ENCODE data around the gene RABGGTA. TPM values are rescaled to one million over a fixed set of nuclear protein-coding genes. Genes with fewer than 3 reads are reported as not detected.

Gene RABGGTA
- total and polyA plus RNA-seq, 9 of the 15 experiments (the other 6 are each of a cell fraction or from before 2014, with no cell fraction given): 4.5 to 24.2 (median 15.5) TPM

- no peak for TF ChIP-seq PREB (CRISPR knock-in tag; IDR thresholded peaks at IDR 0.05)
- TF ChIP-seq, protein P1, sequence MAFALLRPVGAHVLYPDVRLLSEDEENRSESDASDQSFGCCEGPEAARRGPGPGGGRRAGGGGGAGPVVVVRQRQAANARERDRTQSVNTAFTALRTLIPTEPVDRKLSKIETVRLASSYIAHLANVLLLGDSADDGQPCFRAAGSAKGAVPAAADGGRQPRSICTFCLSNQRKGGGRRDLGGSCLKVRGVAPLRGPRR (CRISPR knock-in tag; IDR thresholded peaks at IDR 0.05): no peak
- no peak for TF ChIP-seq MAFK (IDR thresholded peaks at IDR 0.05; ENCODE audit: low read length)
- TF ChIP-seq REST (IDR thresholded peaks at IDR 0.05; ENCODE audit: borderline replicate concordance): no peak
- no peak for TF ChIP-seq REST (CRISPR knock-in tag; IDR thresholded peaks at IDR 0.05; ENCODE audit: low read depth)
- TF ChIP-seq, protein P2, sequence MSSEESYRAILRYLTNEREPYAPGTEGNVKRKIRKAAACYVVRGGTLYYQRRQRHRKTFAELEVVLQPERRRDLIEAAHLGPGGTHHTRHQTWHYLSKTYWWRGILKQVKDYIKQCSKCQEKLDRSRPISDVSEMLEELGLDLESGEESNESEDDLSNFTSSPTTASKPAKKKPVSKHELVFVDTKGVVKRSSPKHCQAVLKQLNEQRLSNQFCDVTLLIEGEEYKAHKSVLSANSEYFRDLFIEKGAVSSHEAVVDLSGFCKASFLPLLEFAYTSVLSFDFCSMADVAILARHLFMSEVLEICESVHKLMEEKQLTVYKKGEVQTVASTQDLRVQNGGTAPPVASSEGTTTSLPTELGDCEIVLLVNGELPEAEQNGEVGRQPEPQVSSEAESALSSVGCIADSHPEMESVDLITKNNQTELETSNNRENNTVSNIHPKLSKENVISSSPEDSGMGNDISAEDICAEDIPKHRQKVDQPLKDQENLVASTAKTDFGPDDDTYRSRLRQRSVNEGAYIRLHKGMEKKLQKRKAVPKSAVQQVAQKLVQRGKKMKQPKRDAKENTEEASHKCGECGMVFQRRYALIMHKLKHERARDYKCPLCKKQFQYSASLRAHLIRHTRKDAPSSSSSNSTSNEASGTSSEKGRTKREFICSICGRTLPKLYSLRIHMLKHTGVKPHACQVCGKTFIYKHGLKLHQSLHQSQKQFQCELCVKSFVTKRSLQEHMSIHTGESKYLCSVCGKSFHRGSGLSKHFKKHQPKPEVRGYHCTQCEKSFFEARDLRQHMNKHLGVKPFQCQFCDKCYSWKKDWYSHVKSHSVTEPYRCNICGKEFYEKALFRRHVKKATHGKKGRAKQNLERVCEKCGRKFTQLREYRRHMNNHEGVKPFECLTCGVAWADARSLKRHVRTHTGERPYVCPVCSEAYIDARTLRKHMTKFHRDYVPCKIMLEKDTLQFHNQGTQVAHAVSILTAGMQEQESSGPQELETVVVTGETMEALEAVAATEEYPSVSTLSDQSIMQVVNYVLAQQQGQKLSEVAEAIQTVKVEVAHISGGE (CRISPR knock-in tag; IDR thresholded peaks at IDR 0.05): no peak
- TF ChIP-seq ZNF354B (CRISPR knock-in tag; IDR thresholded peaks at IDR 0.05): no peak
Measured at GRCh38 chr14:24280797-24281460, 9.5 kb upstream of the RABGGTA start (continued).

All from K562 (cell line).